Measurements from ENCODE around the gene NUDT8.
"Not testable (repeated sequence)": the region's sequence is repeated elsewhere in the genome, so short reads cannot be mapped to it uniquely, and the experiment has no call there.

The NUDT8 gene

GRCh38 chr11:67660752-67661151 lies 31.0 kb upstream of the NUDT8 start:
- not testable (repeated sequence) for DNase-seq (ENCODE audit: low read depth, low spot score)

- not testable (repeated sequence) for DNase-seq (ENCODE audit: low read depth, low spot score)
Measured at GRCh38 chr11:67659651-67660165, 30.0 kb upstream of the NUDT8 start.

DNA sequence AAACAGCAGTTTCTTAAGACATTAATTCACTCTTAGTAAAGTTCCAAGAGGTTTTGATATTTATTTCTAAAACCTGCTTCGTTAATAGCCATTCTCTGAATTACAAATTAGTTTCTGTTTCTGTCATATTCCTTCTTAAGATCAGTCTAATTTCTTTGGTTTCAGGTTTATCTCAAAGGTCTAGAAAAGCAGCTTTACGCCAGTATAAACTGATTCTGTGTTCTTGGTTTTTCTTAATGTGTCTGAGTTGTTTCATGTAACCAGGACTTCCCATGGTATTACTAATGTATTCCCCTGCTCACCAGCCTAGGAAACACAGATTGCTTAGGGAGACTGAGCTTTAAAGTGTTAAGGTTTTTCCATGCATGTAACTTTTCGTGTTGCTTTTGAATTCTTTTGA lies 27.6 kb upstream of the NUDT8 start:
- DNase-seq (ENCODE audit: low read depth, low spot score) = no peak

GRCh38 chr11:67656278-67656922 lies 26.7 kb upstream of the NUDT8 start:
- DNase-seq (ENCODE audit: low read depth, low spot score) = no peak

GRCh38 chr11:67654225-67654624 lies 24.5 kb upstream of the NUDT8 start:
- no peak for DNase-seq (ENCODE audit: low read depth, low spot score)

DNA sequence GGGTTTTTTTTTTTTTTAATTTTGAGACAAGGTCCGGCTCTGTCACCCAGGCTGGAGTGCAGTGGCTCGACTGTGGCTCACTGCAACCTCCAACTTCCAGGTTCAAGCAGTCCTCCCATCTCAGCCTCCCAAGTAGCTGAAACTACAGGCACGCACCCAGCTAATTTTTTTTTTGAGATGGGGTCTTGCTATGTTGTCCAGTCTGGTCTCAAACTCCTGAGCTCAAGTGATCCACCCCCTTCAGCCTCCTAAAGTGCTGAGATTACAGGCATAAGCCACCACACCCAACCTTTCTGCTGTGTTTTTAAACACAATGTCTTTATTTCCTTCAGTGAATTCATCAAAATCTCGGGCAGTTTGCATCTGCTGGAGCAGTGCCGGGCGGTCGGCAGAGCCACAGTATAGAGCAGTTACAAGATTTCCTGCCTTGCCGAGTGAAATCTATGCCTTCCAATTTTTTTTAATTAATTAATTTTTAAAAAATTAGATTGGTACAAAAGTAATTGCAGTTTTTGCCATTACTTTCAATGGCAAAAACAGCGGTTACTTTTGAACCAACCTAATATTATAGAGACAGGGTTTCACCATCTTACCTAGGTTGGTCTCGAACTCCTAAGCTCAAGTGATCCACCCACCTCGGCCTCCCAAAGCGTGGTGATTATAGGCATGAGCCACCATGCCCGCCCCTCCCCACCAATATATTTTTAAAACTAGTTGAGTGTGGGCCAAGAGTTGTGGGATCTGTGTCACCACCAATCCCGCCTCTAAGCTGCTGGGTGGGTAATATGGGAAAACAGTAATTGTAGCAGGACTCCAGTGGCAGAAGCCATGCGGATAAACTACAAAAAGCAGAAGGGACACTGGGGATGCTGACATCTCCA lies 23.5 kb upstream of the NUDT8 start:
- DNase-seq (ENCODE audit: low read depth, low spot score) = no peak

- no peak for DNase-seq (ENCODE audit: low read depth, low spot score)
Measured at GRCh38 chr11:67651976-67652781, 22.4 kb upstream of the NUDT8 start.

DNA sequence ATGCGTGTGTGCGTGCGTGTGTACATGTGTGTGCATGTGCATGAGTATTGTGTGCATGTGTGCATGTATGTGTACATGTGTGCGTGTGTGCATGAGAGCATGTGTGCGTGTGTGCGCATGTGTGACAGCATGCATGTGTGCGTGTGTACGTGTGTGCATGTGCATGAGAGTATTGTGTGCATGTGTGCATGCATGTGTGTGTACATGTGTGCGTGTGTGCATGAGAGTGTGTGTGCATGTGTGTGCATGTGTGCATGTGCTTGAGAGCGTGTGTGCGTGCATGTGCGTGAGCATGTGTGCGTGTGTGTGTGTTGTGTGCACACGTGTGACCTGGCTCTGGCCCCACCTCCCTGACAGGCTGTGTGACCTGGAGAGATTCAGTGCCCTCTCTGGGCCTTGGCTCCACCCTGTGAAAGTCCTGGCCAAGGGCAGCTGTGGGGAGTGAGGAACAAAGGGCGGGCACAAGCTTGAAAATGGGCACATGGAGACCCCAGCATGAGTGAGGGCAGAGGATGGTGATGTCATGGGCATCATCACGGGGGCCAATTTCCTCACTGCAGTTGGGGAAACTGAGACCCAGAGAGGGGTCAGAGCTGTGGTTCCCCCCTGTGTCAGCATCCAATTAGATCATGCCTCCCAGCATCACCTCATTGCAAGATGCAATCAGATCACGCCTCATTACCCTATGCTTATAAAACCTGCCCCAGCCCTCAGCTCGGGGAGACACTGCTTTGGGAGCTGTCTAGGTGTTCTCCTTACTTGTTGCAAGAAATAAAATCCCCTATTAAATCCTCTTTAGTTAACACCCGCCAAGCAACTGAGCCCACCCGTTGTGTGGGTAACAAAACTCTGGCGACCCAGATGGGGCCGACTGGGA lies 20.1 kb upstream of the NUDT8 start:
- no peak for DNase-seq (ENCODE audit: low read depth, low spot score)

GRCh38 chr11:67648796-67649613 lies 19.3 kb upstream of the NUDT8 start:
- no peak for DNase-seq (ENCODE audit: low read depth, low spot score)

- no peak for DNase-seq (ENCODE audit: low read depth, low spot score)
Measured at GRCh38 chr11:67648140-67648795, 18.5 kb upstream of the NUDT8 start.

DNA sequence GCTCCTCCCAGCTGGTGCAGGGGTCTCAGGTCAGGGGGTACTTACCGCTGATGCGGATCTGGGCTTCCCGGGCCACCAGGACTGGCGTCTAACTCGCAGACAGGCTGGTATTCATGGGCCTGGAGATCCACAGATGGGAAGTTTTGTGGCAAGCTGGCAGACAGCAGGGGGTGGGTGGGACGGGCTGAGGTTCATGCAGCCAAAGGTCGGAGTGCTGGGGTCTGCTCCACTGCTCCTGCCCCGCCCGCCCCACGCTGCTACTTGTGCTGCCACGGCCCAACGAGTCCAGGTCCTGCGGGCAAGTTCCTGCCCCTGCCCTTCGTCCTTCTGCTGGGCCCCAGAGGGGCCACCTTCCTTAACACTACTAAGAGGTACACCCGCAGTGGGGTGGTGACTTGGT lies 17.7 kb upstream of the NUDT8 start:
- no peak for DNase-seq (ENCODE audit: low read depth, low spot score)

DNA sequence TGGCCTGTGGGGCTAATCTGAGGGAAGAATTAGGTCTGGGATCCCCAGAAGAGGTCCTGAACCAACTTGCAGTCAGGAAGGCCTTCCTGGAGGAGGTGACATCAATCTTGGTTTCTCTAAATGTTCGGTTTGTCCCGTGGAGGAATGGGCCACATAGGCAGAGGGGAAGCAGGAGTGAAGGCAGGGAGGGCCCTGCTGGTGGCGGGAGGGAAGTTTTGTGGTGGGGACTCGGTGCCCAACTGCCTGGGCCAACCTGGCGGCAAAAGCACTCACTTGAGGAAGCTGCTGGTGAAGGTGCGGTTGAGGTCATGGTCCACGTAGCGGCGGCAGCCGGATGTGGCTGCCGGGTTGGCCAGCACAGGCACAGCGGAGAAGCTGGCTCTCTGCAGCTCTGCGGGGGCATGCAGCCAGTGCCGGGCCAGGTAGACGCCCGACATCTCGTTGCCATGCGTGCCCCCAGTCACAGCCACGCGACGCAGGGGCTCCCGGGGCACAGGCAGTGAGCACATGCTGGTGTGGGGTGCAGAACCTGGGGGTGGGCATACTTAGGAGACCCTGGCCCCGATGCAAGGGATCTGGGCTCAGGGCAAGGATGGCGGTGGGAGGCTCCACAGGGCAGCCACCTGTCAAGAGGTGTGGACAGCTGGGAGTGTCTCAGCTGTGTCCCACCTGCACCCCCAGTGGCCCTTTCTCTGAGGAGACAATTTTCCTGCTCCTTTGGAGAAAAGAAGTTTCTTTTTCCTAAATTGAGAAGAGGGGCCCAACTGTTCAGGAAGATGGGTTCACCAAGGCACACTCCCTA lies 17.0 kb upstream of the NUDT8 start:
- DNase-seq (ENCODE audit: low read depth, low spot score) = no peak

GRCh38 chr11:67645521-67646461 lies 16.1 kb upstream of the NUDT8 start:
- no peak for DNase-seq (ENCODE audit: low read depth, low spot score)

DNA sequence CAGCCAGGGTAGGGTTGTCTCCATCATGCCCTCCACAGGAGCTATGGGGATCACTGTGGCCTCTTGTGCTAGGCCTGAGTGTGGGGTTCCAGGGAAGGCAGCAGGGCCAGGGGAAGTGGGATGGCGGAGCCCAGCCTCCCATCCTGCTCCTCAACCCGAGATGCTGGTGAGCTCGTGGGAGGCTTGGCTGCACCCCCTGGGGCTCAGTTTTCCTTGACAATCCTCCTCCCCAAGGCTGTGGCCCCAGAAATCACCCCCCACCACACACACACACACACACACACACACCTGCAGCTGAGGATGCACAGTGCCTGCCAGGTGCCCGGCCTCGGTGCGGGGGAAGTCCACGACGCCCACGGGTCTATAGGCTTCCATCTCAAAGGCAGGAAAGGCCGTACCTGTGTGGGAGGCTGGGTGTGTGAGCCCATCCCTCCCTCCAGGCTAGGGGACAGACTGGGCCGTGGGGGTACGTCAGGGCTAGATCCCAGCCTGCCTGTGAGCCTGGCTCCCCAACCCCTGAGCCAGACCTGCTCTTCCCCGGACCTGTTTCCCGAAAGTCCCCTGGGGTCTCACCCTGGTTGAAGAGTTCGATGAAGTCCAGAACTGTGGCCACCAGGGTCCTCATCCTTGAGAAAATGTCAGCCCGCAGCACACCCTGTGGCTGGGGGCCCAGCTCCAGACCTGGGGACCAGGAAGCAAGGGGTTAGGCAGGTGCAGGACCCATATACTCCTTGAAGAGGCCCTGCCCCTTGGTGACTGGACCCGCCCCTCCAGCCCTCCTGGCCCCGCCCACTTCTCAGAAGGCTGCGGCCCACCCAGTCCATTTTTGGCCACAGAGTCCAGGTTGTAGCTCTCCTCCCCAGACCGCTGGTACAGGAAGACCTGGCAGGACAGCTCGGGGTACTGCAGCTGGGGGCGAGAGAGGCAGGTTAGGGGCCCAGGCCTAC lies 15.0 kb upstream of the NUDT8 start:
- no peak for DNase-seq (ENCODE audit: low read depth, low spot score)

DNA sequence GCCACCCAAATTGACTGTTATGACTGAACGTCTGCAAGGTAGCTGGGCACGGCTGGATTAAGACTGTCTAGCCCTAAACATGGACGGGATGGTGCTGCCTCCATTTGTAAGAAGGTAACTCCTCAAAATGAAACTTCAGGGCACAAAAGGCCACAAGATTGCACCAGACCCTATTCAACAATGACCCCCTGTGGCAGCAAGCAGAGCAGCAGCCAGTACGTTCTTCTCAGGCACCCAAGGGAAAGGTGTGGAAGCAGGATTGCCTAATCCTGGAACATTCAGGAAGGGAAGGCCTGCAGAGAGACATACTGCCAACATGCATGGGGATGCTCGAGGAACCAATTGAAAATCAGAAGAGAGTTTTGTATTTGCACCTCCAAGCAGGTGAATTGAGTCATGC lies 14.3 kb upstream of the NUDT8 start:
- DNase-seq (ENCODE audit: low read depth, low spot score) = no peak

All from astrocyte of the hippocampus (primary cell).